AG08395 (cell line): Measurements from ENCODE around the gene DTNA.
A peak's percentile ranks its signal among the peaks of the same experiment; 100 is the strongest.

ENCODE experiments used
- DNase-seq: peaks from one replicate; pipeline ENCODE4 v3.0.0; 2012; ENCODE audit warnings: mixed read lengths, low spot score

DTNA gene

DNA sequence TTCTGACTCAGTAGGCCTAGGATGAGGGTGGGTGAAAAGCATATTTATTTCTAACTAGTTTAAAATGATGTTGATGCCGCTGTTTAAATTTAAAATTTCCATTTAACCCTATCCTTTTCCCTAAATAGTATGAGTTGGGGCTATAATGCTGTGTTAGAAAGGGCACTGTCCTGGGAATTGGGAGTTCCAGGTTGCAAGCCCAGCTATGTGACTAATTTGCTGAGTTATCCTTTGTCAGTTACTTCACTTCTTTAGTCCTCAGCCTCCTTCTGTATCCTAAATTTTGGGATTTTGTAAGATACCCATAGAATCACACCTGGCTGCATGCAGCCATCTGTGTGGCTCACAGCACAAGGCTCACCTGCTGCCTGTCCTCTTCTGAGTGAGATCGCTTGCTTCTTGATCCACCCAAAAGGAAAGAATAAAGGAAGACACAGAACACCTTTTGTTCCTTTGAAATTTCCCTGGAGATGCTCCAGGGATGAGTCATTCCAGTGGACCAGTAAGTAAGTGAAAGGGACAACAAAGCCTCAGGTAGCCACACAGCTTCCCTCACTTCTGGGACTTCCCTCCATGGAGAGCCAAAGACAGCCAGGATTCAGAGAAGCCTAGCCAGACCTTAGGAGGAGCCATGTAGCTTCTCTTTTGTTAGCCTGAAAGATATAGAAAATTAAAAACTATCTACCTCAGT is 97.2 kb downstream of the DTNA start:
- no peak for DNase-seq

DNA sequence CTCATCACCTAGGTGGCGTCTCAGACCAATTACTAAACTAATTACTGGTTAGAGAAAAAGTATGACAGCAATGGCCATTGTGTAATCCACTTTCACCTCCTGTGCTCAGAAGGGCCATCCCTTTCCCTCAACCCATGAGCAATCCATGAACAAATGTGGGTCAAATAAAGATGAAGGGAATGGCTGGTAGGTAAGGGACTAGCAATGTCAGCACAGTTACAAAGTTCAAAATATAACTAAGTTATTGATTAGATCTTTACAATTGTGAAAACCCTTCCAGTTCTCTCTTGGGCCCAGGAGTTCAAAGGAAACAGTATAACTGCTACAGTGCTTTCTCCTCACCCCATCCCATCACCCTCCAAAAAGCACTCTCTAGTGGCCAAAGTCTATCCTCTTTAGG is 98.3 kb downstream of the DTNA start:
- DNase-seq, result no peak

DNA sequence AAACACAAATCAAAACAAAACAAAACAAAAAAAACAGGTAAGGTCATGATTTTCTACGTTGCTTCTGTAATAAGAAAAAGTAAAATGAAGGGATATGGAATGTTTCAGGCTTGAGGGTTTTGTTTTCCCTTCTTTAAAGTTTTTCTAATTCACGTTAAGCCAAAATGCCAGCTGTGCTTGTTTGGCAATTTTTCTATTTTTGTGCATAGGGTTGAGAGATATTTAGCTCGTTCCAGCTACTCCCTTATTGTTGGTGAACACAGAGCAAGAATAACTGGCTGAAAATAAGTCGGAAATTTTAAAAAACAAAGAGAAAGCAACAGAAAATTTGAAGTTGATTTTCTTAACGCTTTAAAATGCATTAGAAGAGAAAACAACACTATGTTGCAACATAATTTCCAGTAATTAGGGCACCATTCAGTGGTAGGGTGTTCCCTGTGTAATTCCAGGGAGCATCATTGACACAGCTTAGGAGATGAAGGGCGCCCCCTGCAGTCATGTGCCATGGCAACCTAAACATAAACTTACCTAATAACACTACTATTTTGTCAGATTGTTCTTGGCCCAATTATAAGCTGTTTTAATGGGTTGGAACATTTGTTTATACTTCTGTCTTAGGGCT is 99.5 kb downstream of the DTNA start:
- peak; percentile 53 for DNase-seq

DNA sequence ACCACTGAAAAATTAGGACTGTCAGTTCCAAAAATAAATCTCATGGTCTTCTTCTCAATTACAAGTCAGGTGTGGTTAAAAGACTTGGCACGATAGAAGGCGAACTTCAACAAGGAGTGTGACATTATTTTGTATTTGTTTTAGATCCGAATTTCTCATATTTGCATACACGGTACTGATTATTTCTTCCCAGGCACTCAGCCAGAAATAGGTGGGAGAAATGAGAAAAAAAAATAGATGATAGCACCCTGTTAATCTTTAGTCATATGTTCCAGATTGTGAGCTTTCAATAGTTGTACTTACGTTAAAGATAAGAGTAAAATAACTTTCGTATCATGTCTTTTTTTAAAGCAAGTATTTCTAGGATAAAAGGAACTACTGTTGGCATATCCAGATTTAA is 106.1 kb downstream of the DTNA start:
- no peak for DNase-seq

DNA sequence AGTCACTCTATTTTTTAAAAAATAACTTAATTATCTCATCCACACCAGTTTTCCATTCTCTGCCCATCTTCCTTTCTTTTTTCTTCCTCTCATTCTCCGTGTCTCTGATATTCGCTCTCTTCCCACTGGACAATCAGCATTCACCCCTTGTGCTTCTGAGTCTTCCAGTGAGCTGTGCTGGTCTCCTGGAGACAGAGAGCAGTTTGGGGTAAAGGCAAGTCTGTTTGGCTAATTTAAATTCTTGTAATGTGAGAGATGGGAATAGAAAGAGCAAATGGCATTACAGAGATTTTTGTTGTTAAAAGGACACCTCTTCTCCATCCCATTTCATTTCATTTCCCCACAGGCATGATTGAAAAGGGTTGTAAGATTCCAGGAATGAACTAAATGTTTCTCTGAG is 107.5 kb downstream of the DTNA start:
- no peak for DNase-seq

DNA sequence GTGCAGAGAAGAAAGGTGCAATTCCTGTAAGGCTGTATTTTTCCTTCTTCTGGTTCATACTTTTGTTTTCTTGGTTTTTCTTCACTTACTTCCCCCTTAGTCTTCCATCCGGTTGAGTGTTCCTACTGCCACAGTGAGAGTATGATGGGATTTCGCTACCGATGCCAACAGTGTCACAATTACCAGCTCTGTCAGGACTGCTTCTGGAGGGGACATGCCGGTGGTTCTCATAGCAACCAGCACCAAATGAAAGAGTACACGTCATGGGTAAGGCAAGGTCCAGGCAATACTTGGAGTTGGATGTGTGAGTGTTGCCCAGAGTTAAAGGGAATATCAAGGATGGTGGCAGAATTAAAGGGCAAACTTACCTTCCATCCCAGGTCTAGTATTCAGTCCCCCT is 108.0 kb downstream of the DTNA start:
- DNase-seq, result no peak

DNA sequence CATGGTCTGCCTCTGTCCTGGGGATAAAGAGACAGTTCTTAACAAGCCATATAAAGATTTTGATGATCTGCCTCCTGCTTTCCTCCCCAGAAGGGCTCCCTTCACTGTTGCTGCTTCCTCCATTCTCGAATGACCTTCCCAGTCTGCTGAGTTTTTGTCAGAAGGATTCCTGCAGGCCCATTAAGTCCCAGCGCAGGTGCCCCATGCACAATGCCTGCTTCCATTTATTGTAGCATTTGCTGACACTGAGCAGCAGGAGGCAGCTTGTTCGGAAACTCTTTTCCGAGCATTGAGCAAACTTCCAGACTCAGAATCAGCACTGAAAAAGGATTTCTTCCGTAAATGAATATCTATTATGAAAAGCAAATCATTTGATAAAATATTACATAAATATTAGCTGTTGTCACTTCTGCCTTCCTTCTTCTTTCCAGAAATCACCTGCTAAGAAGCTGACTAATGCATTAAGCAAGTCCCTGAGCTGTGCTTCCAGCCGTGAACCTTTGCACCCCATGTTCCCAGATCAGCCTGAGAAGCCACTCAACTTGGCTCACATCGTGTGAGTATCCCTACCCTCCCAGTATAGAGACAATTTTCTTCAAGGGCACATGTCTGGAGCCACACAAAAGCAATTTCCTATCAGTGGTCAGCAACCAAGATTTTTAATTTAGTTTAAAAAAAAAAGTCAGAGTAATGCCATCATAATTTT is 110.4 kb downstream of the DTNA start:
- no peak for DNase-seq

DNA sequence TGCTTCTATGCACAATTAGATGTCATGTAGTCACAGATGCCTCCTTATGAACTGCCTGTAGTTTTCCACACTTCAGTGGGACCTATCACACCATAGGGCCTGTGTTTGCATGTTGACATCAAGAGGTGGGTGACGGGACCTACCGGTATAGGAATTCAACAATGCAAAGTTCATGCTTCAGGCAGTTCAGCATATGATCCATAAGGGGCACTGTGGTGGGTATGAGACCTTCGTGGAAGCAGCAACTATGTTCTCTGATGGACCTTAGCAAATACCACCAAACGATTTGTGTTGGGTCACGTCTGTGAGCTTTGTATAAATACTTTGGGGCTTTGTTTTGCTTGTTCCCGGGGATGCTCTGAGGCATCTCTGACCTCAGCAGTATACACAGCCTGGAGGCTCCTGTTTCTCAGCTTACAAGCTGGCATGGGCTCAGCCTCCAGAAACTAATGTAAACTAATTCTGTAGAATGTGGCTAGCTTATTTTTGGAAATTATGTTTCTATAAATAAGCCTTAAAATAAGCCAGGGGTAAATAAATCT is 111.6 kb downstream of the DTNA start:
- no peak for DNase-seq

DNA sequence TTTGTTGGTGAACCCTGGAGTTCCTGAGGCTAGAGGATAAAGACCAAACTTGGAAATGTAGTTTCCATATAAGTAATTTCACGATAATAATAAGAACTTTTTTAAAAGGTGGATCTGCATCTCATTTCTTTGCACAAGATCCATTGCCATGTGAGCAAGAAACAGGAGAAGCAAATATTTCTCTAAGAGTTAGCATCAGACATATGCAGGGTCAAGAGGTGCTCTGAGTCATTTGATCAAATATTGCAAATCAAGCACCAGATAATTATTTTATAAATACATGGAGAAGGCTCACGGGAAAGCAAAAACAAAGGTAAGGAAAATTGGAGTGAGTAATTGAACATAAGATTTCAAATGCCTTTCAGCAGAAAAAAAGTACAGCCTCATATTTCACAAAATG is 118.0 kb downstream of the DTNA start:
- DNase-seq, result no peak

DNA sequence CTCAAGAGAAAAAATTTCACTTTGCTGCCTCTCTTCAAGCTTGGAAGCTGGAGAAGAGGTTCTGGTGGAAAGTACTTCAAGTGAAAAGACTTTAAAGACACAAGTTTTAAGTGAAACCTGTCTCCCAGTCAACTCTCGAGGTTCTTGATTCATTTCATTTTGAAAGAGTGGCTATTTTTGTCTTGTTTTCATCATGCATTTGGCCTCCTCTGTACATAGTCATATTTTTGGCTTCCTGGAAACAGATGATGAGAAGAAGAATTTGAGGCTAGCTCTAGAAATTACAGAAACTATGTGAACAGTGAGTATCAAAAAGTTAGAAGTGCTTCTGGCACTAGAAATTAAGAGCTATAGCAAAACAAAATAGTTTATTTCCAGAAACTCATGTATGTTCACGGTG is 124.8 kb downstream of the DTNA start:
- DNase-seq, result peak; percentile 7

DNA sequence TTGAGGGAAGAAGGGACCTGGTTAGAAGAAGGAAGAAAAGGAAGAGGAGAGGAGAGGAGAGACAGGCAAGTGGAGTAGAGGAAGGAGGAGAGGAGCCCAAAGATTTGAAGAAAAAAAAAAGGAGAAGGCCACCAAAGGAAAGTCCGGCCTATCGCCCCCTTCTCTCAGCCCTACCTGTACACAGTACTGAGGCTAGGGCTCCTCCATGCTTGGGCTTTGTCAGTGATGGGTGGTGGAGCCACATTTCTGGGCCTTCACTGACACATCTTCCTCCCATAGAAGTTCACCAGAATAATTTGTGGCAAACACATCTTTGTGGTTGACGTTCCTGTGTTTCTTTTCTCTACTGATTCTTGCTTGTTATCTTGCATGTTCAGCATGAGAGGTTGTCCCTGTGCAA is 125.4 kb downstream of the DTNA start:
- no peak for DNase-seq

DNA sequence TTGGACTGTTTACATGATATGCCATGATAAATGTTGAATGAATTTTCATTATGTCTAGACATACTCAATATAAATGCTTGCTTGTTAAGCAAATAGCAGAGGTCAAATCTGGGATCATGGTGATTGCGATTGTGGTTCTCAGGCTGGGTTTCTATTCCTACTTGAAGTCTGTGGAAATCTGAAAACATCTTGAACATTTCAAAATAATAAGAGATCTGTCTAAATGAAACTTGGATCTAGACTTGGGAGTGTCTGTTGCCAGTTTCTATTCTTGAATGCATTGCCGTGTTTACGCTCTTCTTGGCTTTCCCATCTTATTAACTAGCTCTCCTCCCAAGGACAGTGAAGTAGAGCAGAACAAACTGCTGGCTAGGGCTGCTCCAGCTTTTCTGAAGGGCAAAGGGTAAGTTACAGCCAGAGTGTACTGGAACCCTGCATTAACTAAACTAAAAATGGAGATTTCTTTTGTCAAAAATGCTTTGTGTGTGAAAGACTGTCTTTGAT is 127.7 kb downstream of the DTNA start:
- DNase-seq, result no peak

DNA sequence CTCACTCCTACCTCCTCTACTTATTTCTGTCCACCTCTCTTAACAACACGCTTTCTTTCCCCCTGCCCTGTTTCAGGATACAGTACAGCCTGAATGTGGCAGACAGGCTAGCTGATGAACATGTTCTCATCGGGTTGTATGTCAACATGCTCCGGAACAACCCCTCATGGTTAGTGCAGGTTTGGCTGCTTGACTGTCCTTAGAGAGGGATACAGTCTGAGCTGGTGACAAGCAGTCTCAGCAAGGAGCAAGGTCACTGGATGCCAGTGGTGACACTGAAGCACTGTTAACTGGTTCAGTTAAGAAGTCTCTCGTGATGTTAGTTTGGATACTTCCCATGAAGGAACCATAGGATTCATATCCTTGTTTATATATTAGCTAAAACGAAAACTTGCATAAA is 128.6 kb downstream of the DTNA start:
- DNase-seq, result no peak

DNA sequence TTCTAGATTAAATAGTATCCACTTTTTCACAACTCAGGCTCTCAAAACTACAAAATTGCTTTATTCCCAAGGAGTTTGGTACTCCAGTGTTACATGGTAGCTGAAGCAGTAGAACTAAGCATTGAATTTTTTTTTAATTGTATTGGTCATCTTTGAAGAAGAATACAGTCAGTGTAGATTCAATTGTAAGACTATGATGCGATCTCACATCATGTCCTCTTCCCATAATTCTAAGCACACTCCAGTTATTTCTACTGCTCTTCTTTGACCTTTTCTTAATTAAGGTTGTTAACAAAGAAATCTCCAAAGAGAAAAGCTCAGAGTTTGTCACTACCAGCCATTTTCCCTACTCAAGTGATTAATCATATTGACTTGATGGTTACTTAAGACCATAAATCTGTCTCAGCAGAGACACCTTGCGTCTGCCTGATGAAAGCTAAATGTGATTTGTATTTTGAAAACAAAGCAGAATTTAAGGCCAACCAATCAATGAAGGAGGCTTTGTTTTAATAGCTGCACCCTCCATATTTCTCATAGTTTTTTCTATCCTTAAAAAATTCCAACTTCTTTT is 130.2 kb downstream of the DTNA start:
- no peak for DNase-seq

DNA sequence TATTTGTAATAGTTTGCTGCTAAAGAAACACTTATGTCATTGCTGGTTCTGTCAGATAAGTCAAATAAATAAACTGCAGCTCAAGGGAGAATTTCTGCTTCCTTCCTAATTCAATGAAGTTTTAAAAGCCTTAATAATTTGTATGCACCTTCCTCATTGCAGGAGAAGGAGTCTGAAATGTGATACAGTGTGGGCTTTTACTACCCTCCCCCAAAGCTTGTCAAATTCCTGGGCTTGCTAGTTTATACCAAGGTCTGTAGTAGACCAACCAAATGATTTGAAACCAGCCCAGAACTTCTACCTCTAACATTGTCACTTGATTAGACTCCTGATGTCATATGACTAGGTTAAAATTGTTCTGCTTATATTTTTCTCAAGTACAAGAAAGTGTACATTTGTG is 131.8 kb downstream of the DTNA start:
- no peak for DNase-seq

DNA sequence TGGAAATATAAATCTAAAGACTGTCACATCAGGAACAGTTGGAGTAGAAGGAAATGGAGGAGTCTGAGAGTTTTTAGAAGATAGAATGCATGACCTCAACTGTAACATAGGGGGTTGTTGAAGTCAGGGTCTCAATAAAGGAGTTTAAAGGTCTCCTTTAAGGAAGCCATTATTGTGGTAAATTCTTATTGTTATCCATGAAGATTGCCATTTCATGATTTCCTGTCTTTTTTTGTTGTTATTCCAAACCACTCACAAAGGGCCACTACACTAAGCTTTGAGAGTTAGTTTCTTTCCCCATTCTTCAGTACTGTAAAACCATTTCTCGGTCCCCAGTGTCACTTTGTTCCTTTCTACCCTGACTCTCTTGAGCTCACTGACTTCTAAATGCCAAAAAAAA is 134.0 kb downstream of the DTNA start:
- no peak for DNase-seq

DNA sequence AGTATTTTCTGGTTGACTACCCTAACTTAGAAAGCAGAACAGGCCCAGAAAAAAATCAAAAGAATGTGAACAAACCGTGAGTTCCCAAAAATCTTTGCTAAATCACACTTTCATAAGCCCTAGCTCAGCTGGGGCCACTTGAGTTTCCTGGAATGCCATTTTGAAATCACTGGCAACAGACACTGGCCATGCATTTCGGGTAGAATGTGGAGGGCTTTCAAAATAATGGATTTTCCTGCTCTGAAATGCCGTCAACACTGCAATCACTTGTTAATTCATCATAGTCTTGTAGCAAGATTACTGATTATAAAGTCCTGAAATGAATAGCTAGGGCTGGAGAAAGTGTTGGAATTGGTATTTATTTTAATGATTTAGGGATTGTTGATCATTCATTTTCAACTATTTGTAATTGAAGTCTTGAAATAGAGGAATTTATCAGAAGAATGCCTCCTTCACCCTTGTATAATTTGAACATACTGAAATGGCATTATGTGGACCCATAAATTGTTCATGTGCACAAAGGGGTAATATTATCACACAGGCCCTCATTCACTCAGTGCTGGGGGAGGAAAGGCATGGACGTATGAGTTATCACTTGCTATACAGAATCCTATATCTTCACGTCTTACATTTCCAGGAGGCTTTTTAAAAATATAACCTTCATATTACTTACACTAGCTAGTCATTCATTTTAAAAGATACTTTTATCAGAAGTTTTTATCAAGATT is 134.8 kb downstream of the DTNA start:
- no peak for DNase-seq

DNA sequence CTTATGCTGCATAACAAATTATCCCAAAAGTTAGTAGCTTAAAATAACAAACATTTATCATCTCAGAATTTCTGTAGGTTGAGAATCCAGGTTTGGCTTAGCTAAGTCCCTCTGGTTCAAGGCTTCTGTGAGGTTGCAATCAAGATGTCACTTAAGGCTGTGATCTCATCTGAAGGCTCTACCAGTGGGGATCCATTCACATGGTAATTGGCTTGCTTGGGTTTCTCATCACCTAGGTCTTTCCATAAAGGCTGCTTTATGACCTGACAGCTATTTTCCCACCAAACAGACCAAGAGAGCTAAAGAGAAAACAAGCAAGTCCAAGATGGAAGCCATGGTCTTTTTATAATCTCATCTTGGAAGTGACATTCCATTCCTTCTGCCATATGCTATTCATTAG is 137.3 kb downstream of the DTNA start:
- no peak for DNase-seq

DNA sequence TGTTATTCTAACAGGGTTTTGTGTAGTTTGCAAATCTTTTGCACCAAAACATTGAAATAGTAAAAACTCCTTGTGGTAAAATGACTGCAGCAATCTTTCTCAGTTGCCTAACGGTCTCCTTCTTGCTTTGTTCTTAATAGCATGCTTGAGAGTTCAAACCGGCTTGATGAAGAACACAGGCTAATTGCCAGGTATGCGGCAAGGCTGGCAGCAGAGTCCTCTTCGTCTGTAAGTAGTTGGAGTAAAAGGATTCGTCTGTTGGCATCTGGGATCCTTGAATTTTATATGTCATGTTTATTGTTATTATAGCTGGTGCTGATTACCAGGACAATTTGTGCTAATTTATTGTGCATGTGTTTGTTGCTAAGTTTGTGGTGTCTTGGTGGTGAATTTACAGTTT is 138.1 kb downstream of the DTNA start:
- no peak for DNase-seq

DNA sequence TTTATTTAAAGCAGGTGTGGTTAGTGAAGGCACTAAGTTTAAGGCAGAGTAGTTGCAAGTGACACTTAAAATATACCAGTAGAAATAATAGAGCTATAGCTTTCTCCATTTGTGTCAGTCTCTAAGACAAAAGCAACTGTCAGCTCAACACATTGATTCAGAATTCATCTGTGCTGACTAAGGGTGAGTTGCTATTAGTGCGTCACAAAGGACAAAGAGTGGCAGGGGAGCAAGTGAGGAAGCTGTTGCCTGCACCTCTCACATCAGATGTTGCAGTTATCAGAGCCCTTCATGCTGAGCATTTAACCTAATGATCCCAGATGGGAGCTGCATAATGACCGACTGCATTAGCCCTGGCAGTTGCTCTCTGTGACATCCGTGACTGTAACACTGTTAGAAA is 138.6 kb downstream of the DTNA start:
- DNase-seq, result no peak

DNA sequence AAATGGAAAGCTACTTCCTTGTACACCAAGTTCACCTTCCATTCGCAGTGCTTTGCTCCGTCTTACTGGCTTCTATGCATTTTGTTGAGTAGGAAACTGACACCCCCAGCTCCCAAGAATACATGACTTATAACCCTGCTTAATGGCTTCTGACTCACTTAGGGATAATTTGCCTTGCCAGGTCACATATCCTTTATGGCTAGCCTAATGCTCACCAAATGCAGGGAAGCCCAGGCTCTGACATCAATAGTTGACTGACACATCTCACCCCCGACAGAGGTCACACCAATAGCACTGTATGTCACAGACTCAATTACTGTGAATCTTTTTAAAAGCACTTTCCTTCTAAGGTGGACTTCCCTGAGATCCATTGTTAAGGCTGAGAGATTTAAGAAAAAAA is 147.2 kb downstream of the DTNA start:
- no peak for DNase-seq

DNA sequence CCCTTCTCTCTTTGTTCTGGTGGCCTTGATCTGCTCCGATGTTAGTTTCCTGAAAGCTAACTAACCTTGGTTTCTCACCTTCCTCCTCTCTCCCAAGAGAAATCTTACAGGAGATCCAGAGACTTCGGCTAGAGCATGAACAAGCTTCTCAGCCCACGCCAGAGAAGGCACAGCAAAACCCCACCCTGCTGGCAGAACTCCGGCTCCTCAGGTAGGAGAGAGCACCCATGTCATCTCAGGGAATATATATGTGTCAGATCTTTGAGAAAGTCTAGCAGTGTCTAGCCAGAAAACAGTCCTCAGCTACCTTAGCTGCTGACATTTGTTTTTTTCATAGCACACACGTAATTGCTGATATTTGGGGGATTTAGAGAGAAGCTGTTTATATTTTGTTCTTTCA is 148.1 kb downstream of the DTNA start:
- no peak for DNase-seq
